HCEC 1CT (cell line): ENCODE measurements around the gene NDUFC1.
"Not testable (repeated sequence)": the region's sequence is repeated elsewhere in the genome, so short reads cannot be mapped to it uniquely, and the experiment has no call there.

ENCODE experiments used
- DNase-seq: peaks from one replicate; pipeline ENCODE4 v3.0.0-alpha.2; 2017

The NDUFC1 gene

GRCh38 chr4:139295942-139296299 is 6.4 kb downstream of the NDUFC1 start:
- DNase-seq = no peak

- DNase-seq = peak; percentile 78
Measured at GRCh38 chr4:139295206-139295941, 6.9 kb downstream of the NDUFC1 start.

DNA sequence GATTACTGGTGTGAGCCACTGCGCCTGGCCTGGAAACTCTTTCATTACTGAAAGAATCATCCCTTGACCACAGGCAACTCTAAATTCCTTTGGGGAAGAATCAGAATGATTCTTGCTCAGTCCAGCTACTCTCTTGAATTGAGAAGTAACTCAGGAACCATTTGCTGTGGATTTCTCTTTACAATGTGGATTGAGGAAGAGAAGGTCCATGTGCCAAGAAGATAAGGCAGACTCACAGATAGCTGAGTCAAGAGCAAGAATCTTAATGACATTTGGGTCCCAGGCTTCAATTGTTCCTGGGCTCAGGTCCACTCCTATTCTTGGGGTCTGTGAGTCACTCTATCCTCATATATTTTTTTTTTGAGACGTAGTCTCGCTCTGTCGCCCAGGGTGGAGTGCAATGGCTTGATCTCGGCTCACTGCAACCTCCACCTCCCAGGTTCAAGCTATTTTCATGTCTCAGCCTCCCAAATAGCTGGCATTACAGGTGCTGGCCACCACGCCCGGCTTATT is 16.0 kb downstream of the NDUFC1 start:
- no peak for DNase-seq

DNA sequence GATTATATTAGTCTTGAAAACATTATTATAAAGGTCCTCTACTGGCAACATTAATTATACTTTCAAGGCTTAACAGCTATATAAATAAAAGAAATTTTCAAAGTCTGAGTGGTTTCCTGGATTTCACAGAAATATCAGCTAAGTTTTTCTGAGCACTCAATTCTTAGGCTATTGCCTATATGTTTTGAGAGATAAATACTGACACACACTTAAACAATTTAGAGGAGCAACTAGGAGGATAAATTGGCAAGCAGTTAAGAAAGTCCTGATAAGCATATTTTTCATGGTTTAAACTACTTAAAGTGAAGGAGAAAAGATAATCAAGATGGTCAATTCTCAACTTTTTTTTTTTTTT is 19.6 kb downstream of the NDUFC1 start:
- no peak for DNase-seq

DNA sequence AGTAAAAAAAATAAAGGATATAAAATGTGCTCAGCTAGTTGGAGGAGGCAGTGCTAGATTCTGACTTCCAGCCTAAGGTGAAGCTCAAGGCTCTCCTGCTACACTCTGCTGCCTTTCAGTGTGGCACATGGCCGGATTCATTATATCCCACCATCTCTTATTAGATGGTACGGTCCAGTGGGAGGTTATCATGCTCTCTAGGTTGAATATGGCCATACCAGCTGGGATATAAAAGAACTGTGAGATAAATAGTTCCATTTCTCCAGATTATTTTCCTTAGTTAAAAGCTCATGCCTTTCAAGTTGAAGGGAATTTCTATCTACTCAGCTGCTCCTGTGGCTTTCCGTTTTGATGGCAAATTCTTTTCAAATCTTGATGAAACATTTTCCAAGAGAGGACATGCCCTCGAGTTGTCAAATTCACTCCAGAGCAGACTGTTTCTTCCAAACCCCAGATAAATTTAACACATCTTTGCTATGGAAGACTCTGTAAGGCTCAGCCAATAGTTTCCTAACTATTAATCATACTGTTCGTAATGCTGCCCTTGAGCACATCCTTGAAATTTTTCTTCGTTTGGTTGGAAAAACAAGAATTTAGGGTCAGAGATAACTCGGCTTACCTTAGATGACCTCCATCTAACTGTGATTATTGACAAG is 20.1 kb downstream of the NDUFC1 start:
- no peak for DNase-seq

DNA sequence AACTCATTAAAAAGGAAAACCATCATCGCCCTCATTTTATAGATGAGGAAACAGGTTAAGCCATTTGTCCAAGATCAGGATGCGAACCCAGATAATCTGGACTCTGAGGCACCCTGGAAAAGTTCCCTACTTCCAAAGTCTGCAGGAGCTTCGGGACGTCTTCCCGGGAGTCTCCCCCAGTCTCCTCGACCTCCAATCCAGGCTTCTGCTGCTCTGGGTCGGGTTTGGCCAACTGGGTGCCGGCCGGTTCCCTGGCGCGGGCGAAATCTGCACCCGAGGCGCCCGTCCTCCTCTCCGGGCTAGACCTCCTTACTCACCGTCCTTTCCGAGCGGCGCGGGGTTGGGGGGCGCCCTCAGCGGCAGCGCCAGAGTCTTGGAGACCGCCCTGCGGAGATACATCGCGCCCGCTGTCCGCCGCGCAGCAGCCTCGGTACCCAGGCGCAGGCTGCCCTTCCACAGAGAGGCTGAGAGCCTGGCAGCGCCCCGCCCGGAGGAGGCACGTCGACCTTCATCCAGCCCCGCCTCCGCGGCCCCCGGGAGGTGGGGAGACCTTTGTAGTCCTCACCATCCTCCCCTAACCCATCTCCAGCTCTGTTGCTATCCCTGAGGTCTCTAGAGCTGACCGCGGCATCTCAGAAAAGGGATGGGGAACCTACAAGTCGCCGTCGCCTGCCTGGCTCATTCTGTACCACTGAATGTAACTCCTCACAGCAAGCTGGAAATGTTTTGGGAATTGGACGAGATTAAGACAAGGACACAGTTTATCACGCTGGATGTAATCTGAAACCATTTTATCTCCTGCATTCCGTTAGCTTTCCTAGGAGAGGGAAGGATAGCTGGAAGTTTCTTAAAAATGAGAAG is 22.3 kb downstream of the NDUFC1 start, which contains the start of gene MGARP:
TSS of gene MGARP (minus strand) at position 466 of the 861 bp plus-strand sequence. CDS start at position 399, 67 bp downstream.
- DNase-seq = no peak

DNA sequence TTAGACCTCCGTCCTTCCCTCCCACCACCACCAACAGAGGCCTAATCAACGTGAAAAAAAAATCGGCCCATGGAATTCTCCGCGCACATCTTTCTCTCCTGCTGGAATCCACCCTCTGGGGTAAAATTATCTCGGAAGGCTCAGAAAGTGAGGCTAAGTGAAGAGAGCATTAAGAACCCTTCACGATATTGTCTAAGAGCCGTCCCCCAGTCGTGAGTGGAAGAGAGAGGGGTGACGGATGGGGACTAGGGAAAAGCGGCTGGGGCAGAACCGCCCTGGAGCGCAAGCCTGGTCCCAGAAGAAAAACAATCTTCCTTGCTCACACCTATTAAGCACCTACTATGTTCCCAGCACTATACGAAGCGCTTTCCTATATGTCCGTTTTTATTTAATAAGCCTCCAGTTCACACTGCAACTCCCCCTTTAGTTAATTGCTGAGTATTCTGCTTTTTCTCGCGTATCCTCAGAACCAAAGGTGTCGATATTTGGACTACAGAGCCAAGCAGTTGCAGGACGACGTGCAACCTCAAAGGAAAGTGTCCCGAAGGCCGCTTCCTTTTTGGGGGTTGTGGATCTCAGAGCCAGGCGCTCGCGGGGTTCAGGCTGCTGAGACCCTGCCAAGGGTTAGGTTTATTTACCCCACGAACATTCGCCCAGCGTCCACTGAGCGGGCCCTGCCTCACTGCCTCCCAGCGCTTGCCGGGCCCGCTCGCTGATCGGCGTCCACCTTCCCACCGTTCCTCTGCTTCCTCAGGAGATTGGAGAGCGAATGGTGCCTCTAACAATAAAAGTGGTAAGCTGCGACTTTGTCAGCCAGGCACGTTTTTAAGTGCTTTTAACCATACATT is 23.1 kb downstream of the NDUFC1 start:
- DNase-seq = no peak

- no peak for DNase-seq
Measured at GRCh38 chr4:139278485-139278884, 23.8 kb downstream of the NDUFC1 start.

DNA sequence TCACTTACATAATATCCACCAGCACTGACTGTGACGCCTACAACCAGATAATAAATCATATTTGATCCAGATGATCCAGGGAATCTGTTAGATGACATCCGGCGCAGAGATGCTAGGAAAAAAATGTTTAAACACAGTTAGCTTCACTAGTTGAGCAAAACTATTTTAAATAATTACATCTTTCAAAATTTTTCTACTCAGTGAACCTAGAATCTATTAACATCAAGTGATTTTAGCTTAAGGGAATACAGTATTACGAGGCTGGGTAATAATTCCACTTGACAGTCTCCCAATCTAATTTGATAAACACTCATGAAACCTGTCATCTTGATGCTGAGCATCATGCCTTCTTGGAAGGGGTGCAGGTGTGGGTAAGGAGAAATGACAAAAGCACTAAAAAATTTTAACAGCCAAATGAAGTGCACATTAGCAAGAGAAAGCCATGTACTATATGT is 27.0 kb downstream of the NDUFC1 start:
- DNase-seq = no peak

DNA sequence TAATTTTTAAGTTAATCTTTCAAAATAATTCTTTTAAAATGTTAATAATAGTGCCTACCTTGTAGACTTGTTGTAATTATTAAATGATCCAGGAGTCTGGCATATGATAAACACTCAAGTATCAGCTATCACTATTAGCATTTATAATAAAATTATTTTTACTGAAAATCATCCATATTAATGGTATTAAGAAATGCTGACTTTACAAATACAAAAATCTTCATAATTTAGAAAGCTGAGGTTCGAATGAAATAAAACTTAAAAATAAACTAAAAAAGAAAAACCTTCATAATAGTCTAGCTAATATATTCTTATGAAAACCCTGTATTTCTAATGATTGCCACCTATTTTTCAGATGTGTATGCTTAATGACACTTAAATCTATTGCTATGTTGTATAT is 27.5 kb downstream of the NDUFC1 start:
- no peak for DNase-seq

- no peak for DNase-seq
Measured at GRCh38 chr4:139273835-139274234, 28.4 kb downstream of the NDUFC1 start.

DNA sequence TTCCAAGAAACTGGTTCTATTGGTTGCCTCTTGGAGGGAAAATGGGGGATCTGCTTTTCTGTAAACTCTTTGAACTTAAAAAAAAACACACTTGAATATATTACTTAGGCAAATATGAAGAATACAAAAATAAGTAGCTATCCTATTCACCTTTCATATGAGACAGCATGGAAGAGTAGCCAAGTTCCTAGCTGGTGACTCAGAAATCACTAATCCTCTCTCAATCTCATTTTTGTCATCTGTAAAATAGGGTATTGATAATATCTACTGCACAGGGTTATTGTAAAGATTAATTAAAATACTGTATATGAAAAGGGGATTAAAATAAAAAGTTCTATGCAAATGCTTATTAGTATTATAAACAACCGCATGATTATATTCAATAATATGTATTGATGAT is 35.0 kb downstream of the NDUFC1 start:
- DNase-seq = peak; percentile 9

- peak; percentile 64 for DNase-seq
Measured at GRCh38 chr4:139266583-139267257, 35.6 kb downstream of the NDUFC1 start.

GRCh38 chr4:139266208-139266582 is 36.1 kb downstream of the NDUFC1 start:
- DNase-seq = no peak

- no peak for DNase-seq
Measured at GRCh38 chr4:139265654-139266053, 36.6 kb downstream of the NDUFC1 start.

GRCh38 chr4:139256349-139256748 is 45.9 kb downstream of the NDUFC1 start:
- DNase-seq = no peak

- not testable (repeated sequence) for DNase-seq
Measured at GRCh38 chr4:139255581-139255980, 46.7 kb downstream of the NDUFC1 start.

- DNase-seq = no peak
Measured at GRCh38 chr4:139253713-139254112, 48.6 kb downstream of the NDUFC1 start.

DNA sequence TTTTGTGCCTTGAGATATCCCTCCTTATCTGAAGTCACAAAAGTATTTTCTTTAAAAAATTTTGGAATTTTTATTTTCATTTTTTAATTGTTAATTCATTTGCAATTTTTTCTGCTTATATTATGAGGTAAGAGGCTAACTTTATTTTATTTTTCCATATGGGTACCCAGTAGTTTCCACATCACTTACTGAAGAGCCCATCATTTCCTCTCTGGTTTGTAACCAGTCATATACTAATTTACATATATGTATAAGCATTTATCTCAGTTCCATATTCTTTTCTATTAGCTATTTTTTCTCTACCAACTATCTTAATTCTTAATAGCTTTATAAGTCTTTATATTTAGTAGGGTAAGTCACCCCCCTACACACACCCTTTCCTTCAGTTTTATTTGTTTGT is 49.2 kb downstream of the NDUFC1 start:
- DNase-seq = no peak

DNA sequence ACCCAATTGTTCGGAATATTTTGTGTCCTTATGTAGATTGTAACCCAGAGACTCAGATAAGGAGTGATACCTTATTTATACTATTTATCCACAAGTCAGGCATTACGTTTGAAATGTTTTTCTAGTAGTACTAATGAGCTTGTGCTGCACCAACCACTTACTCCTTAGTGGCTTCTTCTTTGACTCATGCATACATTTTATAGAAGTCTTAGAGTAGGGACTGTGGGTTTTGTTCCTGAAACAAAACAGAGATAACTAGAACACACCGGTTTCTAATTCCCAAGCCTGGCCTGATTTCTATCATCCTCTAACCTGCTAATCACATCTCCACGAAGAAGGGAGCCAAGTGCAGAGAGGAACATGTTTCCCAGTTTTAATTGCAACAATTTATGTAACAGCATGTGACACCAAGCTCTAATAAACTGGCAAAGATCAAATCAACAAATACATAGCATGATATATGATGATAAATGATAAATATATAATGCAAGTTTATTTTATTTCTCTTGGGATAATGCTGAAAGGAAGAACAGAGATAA is 54.5 kb downstream of the NDUFC1 start:
- no peak for DNase-seq

- peak; percentile 35 for DNase-seq
Measured at GRCh38 chr4:139247241-139247640, 55.0 kb downstream of the NDUFC1 start.

GRCh38 chr4:139246166-139246565 is 56.1 kb downstream of the NDUFC1 start:
- DNase-seq = no peak
